ENCODE results near the gene SBNO2.

DNA sequence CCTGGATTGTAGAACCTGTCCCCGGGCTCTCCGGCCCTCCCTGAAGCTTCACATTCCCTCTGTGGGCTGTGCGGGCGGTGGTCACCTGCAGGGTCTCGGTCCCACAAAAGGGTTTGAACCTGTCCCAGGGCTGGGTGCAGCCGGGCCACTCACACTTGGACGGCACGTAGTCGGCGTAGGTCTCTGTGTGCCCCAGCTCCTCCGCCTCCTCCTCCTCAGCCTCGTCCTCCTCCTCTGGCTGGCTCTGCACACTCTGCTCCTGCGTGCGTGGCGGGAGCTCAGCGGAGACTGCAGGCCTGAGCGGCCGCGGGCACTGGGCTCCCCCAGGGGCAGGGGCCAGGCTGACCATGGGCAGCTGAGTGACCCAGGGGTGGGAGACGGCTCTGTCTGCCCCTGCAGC lies 50.7 kb downstream of the SBNO2 start:
- TF ChIP-seq SUZ12 (IDR thresholded peaks at IDR 0.05; ENCODE audit: extremely low read depth, insufficient read depth, insufficient read length) (no peak), ZNF274 (IDR thresholded peaks at IDR 0.05; ENCODE audit: low read depth, low read length) (no peak), YY1 (IDR thresholded peaks at IDR 0.05; ENCODE audit: insufficient read depth, insufficient read length) (no peak)

Measured in NT2/D1 (cell line).